ENCODE results near the gene ARIH2. TPM values are rescaled to one million over a fixed set of nuclear protein-coding genes. Genes with fewer than 3 reads are reported as not detected.

Gene ARIH2
- polyA plus RNA-seq, 1 donor from 2014 or later, result 153 TPM

- no peaks in the 10 kb centered on the region for H3K36me3 ChIP-seq (ENCODE audit: insufficient read depth, low read length)
- H2AFZ ChIP-seq (ENCODE audit: low read depth, low read length), result no peak overlapping the region
- H3K4me2 ChIP-seq (ENCODE audit: low read length), result no peak overlapping the region
- H3K4me3 ChIP-seq (ENCODE audit: low read length), result no peak overlapping the region
- peaks cover 28% of the 10 kb centered on the region for H3K79me2 ChIP-seq (replicated peaks; ENCODE audit: insufficient read depth, low read length)
- no peaks in the 10 kb centered on the region for H4K20me1 ChIP-seq (ENCODE audit: insufficient read depth)
- no peaks in the 10 kb centered on the region for H3F3A ChIP-seq (ENCODE audit: insufficient read depth, low read length, poor library complexity, severe bottlenecking)
- H3K9me2 ChIP-seq (ENCODE audit: insufficient read depth, low read length), result no peaks in the 10 kb centered on the region
- TF ChIP-seq SMC3 (conservative IDR thresholded peaks at IDR 0.05; ENCODE audit: poor library complexity) (no peak), POLR2AphosphoS5 (IDR thresholded peaks at IDR 0.05) (no peak), RAD21 (conservative IDR thresholded peaks at IDR 0.05) (no peak), MXI1 (conservative IDR thresholded peaks at IDR 0.05; ENCODE audit: poor library complexity, severe bottlenecking) (no peak), CTCF (IDR thresholded peaks at IDR 0.05; ENCODE audit: poor library complexity, severe bottlenecking) (no peak), EP300 (conservative IDR thresholded peaks at IDR 0.05; ENCODE audit: poor library complexity, severe bottlenecking) (no peak), TAF1 (IDR thresholded peaks at IDR 0.05; ENCODE audit: low read depth) (no peak), EZH2 (IDR thresholded peaks at IDR 0.05; ENCODE audit: borderline replicate concordance, insufficient read depth, low read length, poor library complexity, severe bottlenecking) (no peak), REST (IDR thresholded peaks at IDR 0.05; ENCODE audit: borderline replicate concordance) (no peak)
- no peak overlapping the region for H3K27ac ChIP-seq (ENCODE audit: low read length)
- no peaks in the 10 kb centered on the region for H3K27me3 ChIP-seq (ENCODE audit: insufficient read depth, low read depth, low read length)
- no peak overlapping the region for H3K9ac ChIP-seq (ENCODE audit: low read length)
- no peaks in the 10 kb centered on the region for H3K9me3 ChIP-seq (ENCODE audit: low read length)
Measured at GRCh38 chr3:48938689-48939088, 20.0 kb downstream of the ARIH2 start.

- no peaks in the 10 kb centered on the region for H3K9me3 ChIP-seq (ENCODE audit: low read length)
- H4K20me1 ChIP-seq (ENCODE audit: insufficient read depth), result no peaks in the 10 kb centered on the region
- no peak overlapping the region for H3K27ac ChIP-seq (ENCODE audit: low read length)
- H3K36me3 ChIP-seq (ENCODE audit: insufficient read depth, low read length), result no peaks in the 10 kb centered on the region
- no peaks in the 10 kb centered on the region for H3K79me2 ChIP-seq (replicated peaks; ENCODE audit: insufficient read depth, low read length)
- H3K27me3 ChIP-seq (ENCODE audit: insufficient read depth, low read depth, low read length), result no peaks in the 10 kb centered on the region
- H3K9ac ChIP-seq (ENCODE audit: low read length), result no peak overlapping the region
- no peaks in the 10 kb centered on the region for H3K9me2 ChIP-seq (ENCODE audit: insufficient read depth, low read length)
- H3K4me2 ChIP-seq (ENCODE audit: low read length), result no peak overlapping the region
- TF ChIP-seq REST (IDR thresholded peaks at IDR 0.05; ENCODE audit: borderline replicate concordance) (no peak), POLR2AphosphoS5 (IDR thresholded peaks at IDR 0.05) (no peak)
- H3K4me3 ChIP-seq (ENCODE audit: low read length), result no peak overlapping the region
- H2AFZ ChIP-seq (ENCODE audit: low read depth, low read length), result no peak overlapping the region
- no peaks in the 10 kb centered on the region for H3F3A ChIP-seq (ENCODE audit: insufficient read depth, low read length, poor library complexity, severe bottlenecking)
Measured at GRCh38 chr3:48945432-48945831, 26.8 kb downstream of the ARIH2 start.
